DMS53 (cell line): ENCODE data around the gene NCDN.
A peak's percentile ranks its signal among the peaks of the same experiment; 100 is the strongest.

ENCODE experiments used
- DNase-seq: peaks from one replicate; lab custom pipeline; 2025; lab: John Stamatoyannopoulos, UW

The NCDN gene

DNA sequence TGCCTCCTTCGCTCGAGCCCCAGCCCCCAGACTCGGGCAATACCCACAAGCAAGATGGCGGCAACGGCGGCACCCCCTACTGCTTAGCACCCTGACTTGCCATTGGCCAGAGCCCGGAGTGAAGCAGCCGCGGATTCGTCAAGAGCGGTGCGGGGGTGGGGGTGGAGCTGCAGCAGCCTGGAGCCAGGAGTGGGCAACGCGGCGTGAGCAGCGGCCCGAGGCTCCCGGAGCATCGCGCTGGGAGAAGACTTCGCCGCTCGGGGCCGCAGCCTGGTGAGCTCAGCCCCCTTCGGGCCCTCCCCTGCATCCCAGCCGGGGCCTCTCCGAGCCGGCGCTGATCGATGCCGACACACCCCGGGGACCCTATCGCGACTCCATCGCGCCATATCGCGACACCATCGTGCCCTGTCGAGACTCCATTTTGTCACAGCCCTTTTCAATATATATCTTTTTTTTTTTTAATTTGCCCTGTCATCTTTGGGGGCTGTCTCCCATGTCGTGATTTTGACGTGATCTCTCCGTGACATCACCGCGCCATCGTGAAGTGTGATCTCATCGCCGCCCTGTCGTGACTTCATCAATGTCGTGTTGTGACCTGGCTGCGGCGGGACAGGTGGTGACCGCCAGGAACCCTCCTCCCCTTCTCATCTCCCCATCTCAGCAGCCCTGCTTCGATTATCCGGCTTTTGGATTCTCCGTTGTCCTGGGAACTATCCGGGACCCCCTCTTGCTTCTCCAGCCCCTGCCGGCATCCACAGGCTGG is at the start of gene NCDN:
Gene NCDN, plus strand, starts transcription at position 189 of the 763 bp plus-strand sequence. Its CDS starts 392 bp downstream, at position 581.
- DNase-seq, result peak; percentile 99

DNA sequence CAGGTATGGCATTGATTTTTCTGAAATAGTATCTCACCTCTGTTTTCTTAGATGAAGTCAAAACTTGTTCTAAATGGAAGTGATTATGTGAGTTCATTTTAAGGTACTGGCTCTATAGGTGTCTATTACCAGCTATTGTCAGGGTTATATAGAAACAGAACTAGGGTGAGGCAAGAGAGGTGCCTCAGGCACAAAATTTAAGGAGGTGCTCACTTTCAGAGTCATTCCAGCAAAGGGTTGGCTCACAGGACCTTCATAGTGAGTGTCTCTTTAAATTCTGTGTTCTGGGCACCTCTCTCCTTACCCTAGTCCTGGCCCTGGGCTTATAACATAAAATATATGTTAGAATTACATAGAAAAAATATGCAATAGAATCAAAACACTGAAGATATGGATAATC is 49.7 kb upstream of the NCDN start:
- no peak for DNase-seq

DNA sequence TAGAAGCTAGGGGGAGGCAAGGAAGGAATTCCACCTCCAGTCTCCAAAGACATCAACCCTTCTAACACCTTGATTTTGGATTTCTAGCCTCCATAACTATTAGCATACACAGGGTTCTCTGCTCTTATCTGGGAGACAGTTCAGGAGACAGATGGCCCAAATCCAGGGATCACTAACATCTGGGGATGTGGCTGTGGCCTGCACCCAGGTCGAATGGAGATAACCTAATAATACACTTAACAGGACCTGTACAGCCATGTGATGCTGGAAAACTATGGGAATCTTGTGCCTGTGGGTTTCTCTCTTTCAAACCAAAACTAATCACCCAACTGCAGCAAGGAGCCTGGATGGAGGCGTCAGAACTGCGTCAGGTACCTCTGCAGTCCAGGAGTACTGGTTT is 48.0 kb upstream of the NCDN start:
- DNase-seq, result no peak

DNA sequence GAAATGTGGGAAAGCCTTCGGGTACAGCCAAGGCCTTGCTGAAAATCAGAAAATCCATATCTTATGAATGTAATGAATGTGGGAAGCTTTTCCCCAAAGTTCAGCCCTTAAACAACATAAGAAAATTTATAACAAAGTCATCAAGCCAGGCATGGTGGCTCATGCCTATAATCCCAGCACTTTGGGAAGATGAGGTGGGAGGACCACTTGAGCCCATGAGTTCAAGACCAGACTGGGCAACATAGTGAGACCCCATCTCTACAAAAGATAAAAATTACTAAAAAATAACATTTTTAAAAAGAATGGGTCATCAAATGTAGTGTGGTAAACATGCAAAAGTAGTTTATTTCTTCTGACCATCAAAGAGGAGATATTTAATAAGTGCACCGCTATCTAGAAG is 46.3 kb upstream of the NCDN start:
- no peak for DNase-seq

DNA sequence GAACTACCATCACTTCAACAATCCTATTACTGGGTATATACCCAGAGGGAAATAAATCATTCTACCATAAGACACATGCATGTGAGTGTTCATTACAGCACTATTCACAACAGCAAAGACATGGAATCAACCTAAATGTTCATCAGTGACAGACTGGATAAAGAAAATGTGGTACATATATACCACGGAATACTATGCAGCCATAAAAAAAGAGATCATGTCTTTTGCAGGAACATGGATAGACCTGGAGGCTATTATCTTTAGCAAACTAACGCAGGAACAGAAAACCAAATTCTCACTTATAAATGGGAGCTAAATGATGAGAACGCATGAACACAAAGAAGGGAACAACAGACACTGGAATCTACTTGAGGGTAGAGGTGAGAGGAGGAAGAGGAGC is 39.4 kb upstream of the NCDN start:
- DNase-seq, result no peak

DNA sequence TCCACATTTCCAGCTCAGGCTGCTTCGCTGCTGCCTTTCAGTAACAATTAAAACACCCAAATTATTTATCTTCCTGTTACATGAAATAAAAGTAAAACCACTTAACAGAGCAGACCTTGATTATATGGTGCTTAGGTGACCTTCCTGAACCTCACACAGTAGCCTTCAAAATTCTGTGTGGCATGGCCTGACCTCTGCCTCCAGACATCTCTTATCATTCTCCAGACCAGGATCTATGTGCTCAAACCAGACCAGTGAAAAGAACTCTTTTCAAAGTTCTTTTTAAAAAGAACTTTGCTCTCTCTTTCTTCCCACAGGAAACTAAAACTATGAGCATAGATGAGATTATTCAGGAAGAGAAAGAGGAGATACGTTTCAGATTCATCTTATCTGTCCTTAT is 38.2 kb upstream of the NCDN start:
- no peak for DNase-seq

GRCh38 chr1:35524106-35524505 is 33.5 kb upstream of the NCDN start:
- DNase-seq, result peak; percentile 80

GRCh38 chr1:35530168-35530567 is 27.4 kb upstream of the NCDN start:
- no peak for DNase-seq

DNA sequence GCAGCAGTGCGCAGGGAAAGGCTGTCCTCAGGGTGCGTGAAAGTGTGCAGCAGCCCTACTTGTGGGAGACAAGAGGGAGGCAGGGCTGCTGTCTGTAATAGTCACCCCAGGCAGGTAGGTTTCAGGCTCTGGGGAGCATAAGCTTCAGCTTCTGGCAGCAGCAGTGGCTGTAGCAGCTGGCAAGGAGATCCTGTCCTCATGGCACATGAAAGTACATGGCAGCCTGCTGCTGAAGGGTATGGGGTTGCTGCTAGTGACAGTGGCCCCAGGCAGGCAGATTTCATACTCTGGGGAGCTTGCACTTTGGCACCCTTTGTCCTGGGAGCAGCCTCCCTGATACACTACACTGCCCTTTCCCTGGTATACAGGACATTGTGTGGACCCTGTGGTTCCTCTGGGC is 26.7 kb upstream of the NCDN start:
- no peak for DNase-seq

GRCh38 chr1:35531368-35531767 is 26.2 kb upstream of the NCDN start:
- no peak for DNase-seq

DNA sequence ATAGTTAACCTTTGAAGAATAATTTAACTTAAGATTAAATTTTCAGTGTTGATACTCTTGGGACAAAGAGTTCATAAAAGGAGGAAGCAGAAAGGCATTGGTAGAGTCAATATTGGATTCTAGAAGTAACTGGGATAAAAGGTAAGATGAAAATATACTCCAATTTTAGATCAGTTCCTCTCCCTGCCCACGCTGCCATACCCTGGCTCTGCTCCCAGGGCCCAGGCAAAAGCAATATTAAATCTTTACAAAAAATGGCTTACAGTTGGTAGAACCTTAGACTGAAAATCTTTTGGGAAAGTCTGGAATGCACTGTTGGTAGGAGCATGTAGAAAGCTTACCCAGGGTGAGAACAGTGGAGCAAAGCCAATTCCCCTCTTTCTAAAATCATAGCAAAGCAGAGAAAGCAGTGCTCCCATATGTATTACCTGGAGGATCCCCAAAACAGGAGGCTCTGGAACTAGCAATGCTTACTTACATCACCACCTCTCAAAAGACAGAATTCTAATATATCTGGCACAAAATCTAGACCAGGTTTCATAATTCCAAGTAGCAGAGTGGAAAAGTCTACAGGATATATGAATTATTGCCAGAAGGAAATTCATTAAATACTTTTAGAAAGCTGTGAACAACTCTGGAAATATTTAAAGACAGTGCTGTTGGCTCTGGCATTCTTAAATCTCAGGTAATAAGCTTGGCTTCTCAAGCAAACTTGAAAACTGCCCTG is 24.9 kb upstream of the NCDN start:
- no peak for DNase-seq

DNA sequence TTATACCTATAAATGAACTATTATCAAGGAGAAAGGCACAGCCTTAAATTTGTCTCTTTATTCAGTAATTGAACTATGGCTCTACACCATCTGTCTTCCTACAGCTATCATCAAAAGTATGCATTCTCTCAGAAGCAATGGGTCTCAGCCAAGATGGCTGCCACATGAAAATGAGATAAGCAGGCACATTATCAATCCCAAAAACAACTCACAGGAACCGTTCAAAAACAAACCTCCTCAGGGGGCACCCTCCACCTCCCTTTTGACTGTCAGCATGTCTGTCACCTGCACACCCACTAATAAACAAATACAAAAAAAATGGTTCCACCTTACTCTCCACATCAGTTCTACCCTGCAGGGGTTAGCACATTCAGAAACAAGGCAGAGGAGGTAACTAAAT is 24.0 kb upstream of the NCDN start:
- DNase-seq, result no peak

DNA sequence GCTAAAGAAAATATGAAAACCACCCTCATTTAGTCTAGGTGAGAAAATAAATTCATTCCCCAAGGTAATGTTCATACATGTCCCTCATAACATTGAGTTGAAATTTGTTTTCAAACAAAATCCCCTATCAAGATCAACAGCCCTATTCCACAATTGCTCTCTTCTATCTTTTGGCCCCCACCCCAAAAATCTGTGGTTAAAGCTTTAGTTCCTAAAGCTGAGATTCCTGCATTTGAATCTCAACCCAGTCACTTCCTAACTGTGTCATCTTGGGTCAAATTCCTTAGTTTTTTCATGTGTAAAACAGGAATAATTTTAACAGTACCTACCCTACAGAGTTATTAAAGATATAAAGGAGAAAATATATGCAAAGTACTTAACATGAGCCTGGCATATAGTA is 22.4 kb upstream of the NCDN start:
- DNase-seq, result no peak

DNA sequence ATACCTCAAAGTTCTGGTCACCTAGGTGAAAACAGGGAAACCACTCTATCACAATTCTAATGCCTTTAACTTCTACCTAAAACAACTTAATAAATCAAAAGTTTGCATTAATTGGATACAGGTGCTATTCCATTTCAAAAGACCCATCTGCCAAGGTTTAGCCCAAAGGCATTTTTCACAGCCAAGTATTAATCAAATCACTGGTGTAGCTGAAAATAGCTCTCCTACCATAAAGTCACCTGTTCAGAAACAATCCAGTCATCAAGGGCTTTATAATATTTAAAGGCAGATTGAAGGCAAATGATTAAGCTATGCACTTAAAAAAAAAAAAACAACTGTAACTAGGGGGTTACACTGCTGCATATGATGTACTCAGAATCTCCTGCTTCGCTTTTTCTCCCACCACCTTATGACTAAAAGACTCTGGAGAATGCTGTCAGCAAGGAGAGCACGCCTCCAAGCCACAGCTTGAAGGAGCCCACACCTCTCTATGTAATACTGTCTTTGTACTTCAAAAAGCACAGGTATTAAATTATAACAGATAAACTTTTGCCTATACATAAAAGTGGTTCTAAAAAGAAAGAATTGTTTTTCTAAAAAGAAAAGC is 20.9 kb upstream of the NCDN start:
- DNase-seq, result no peak

DNA sequence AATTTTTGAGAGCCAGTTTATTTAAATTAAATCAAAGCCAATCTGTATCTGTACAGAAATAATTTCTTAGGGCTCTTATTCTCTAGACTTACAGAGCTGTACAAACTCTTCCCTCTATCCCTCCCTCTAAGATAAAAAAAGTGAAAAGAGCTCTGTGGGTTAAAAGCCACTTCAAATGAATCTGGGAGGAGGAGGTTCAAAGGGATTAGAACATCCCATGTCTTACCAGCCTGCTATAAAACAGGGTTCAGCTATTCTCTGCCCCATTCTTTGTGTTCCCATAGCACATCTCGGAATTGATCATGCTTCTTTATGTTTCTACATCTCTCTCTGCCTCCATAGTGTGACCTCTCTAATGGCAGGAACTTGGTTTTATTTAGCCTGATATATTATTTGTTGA is 19.8 kb upstream of the NCDN start:
- DNase-seq, result no peak

- no peak for DNase-seq
Observed at GRCh38 chr1:35539073-35539823, 18.4 kb upstream of the NCDN start.

- DNase-seq, result no peak
Observed at GRCh38 chr1:35539824-35540261, 17.8 kb upstream of the NCDN start.

GRCh38 chr1:35544976-35545375 is 12.6 kb upstream of the NCDN start:
- peak; percentile 78 for DNase-seq

DNA sequence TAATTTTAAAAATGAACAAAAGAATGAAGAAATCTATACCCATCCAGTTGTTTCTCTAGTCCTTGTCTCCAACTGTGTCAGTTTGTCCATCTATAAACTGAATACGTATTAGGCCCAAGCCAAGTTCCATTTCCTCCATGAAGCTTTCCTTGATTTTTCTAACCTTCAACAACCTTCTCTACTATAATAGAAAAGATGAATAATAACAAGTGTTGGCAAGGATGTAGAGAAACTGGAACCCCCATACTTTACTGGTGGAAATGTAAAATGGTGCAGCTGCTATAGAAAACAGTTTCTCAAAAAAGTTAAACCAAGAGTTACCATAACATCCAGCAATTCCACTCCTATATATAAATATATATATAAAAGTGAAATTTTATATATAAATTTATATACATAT is 11.0 kb upstream of the NCDN start:
- DNase-seq, result no peak

- DNase-seq, result no peak
Observed at GRCh38 chr1:35553851-35554250, 3.7 kb upstream of the NCDN start.

DNA sequence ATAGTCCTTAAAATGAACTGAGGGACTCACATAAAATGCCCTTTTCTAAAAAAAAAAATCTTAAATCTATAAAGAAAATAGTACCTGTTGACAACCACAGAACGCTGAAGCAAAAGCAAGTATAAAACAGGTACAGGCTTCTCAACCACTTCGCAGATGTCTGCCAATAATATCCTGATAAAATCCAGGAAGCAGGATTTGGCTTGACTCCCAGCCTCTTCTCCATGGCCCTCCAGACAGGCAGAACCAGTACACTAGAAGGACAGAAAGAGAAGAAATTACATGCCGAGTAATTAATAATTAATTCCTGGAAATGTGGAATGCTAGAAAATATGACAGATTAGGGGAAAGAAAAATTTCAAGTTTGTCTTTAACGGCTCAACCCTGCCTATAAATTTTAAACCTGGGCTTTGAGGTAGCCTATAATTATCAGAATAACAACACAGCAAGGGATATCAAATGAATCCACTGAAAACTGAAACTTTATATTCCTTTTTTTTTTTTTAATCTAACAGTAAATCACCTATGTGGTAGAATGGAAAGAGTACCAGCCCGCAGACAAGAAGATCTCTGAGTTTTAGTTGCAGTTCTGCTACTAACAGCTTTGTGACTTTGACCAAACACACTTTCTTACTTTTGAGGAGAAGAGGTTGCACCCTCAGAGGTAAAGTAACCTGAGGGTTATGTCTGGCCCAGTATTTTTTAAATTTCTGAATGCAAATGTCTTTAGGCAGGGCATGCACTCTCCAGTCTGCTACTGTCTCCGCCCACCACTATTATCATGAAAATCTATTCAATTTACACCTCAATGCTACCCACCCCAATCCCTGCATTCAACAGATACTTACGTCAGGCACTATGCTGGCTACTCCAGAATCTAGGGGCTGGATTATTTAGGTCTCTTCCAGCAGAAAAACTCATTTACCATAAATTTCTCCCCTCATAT is 3.1 kb upstream of the NCDN start:
- peak; percentile 64 for DNase-seq
